Neuronal stem cell (in vitro differentiated cells): Measurements from ENCODE around the gene ST7.

Experiments used
- DNase-seq: peaks from one replicate; pipeline ENCODE4 v3.0.0-alpha.2; 2013; ENCODE audit warnings: low spot score
- H2AFZ ChIP-seq: one replicate; pipeline ENCODE4 v1.6.1; 2013; ENCODE audit warnings: mild to moderate bottlenecking, low read length, inconsistent platforms
- H2AK5ac ChIP-seq: 2 replicates; pipeline ENCODE4 v1.6.1; 2013; ENCODE audit warnings: low read depth, mild to moderate bottlenecking, inconsistent platforms, low read length, moderate library complexity, mixed read lengths
- H2BK120ac ChIP-seq: 2 replicates; pipeline ENCODE4 v1.6.1; 2013; ENCODE audit warnings: low read depth, mild to moderate bottlenecking, inconsistent platforms, low read length, moderate library complexity, mixed read lengths
- H2BK12ac ChIP-seq: one replicate; pipeline ENCODE4 v1.6.1; 2013; ENCODE audit warnings: low read length, inconsistent platforms
- H2BK15ac ChIP-seq: 2 replicates; pipeline ENCODE4 v1.6.1; 2013; ENCODE audit warnings: mild to moderate bottlenecking, low read length, inconsistent platforms, mixed read lengths
- H2BK5ac ChIP-seq: one replicate; pipeline ENCODE4 v1.6.1; 2013; ENCODE audit warnings: inconsistent platforms, mild to moderate bottlenecking, low read length, moderate library complexity
- H3K14ac ChIP-seq: one replicate; pipeline ENCODE4 v1.6.1; 2013; ENCODE audit warnings: low read length, inconsistent platforms
- H3K18ac ChIP-seq: 2 replicates; pipeline ENCODE4 v1.6.1; 2013; ENCODE audit warnings: low read length, inconsistent platforms
- H3K23ac ChIP-seq: 2 replicates; pipeline ENCODE4 v1.6.1; 2013; ENCODE audit warnings: low read depth, mild to moderate bottlenecking, mixed read lengths, low read length, inconsistent platforms; ENCODE audit not compliant: poor library complexity
- H3K27ac ChIP-seq: replicated peaks from 3 replicates; pipeline ENCODE4 v1.5.1; 2013; ENCODE audit warnings: low read length, inconsistent platforms
- H3K27me3 ChIP-seq, 3 experiments: 2 replicates each; pipeline ENCODE4 v1.6.1; 2013; ENCODE audit warnings: low read length in 3 of 3, mild to moderate bottlenecking in 2 of 3, inconsistent platforms in 1 of 3, low read depth in 1 of 3, mixed read lengths in 1 of 3, moderate library complexity in 1 of 3; ENCODE audit not compliant: control insufficient read depth in 3 of 3, insufficient read depth in 3 of 3
- H3K36me3 ChIP-seq, 2 donors: replicated peaks in 1 of 2; 2 replicates each; pipeline ENCODE4 v1.6.1; 2013; ENCODE audit warnings: low read length in 2 of 2; ENCODE audit not compliant: control insufficient read depth in 2 of 2, insufficient read depth in 2 of 2
- H3K4ac ChIP-seq: 2 replicates; pipeline ENCODE4 v1.6.1; 2013; ENCODE audit warnings: inconsistent platforms, mild to moderate bottlenecking, low read length, moderate library complexity
- H3K4me1 ChIP-seq, 2 donors: 1 replicate in 1 of 2; 2 replicates in 1 of 2; pipeline ENCODE4 v1.6.1; 2013; ENCODE audit warnings: low read length in 2 of 2, low read depth in 1 of 2; ENCODE audit not compliant: control insufficient read depth in 2 of 2, insufficient read depth in 1 of 2
- H3K4me2 ChIP-seq: one replicate; pipeline ENCODE4 v1.6.1; 2013; ENCODE audit warnings: mild to moderate bottlenecking, low read length, inconsistent platforms; ENCODE audit not compliant: insufficient read depth, poor library complexity, severe bottlenecking
- H3K4me3 ChIP-seq, 2 donors: 2 replicates each; pipeline ENCODE4 v1.5.1; 2013; ENCODE audit warnings: low read length in 2 of 2, mild to moderate bottlenecking in 2 of 2, inconsistent platforms in 1 of 2, moderate library complexity in 1 of 2
- H3K79me1 ChIP-seq: one replicate; pipeline ENCODE4 v1.6.1; 2013; ENCODE audit warnings: low read depth, mild to moderate bottlenecking, inconsistent platforms, low read length, moderate library complexity
- H3K9ac ChIP-seq: one replicate; pipeline ENCODE4 v1.6.1; 2013; ENCODE audit warnings: mild to moderate bottlenecking, low read depth, low read length, inconsistent platforms; ENCODE audit not compliant: poor library complexity
- H3K9me3 ChIP-seq, 2 donors: replicated peaks in 1 of 2; 2 replicates each; pipeline versions ENCODE3 to v1.6.1; 2013; ENCODE audit warnings: low read length in 2 of 2, mild to moderate bottlenecking in 2 of 2, inconsistent platforms in 1 of 2, low read depth in 1 of 2, mixed read lengths in 1 of 2, moderate library complexity in 1 of 2; ENCODE audit not compliant: control insufficient read depth in 2 of 2, insufficient read depth in 1 of 2
- H4K8ac ChIP-seq: one replicate; pipeline ENCODE4 v1.6.1; 2013; ENCODE audit warnings: low read depth, mild to moderate bottlenecking, inconsistent platforms, low read length, moderate library complexity
- H4K91ac ChIP-seq: one replicate; pipeline ENCODE4 v1.6.1; 2013; ENCODE audit warnings: low read length, low read depth, mild to moderate bottlenecking, inconsistent platforms; ENCODE audit not compliant: poor library complexity
- WGBS, 2 donors: extraction: QIAGEN DNeasy Blood & Tissue Kit; methylation state at CpG; one replicate each; pipeline ENCODE4 v1.1.7; 2013; ENCODE audit warnings: missing lambda C conversion rate in 2 of 2, mixed read lengths in 1 of 2; ENCODE audit not compliant: insufficient read length in 2 of 2, insufficient replicate concordance in 1 of 2; ENCODE audit errors: extremely low coverage in 2 of 2; 5-methylcytosine and 5-hydroxymethylcytosine counted together

The ST7 gene

DNA sequence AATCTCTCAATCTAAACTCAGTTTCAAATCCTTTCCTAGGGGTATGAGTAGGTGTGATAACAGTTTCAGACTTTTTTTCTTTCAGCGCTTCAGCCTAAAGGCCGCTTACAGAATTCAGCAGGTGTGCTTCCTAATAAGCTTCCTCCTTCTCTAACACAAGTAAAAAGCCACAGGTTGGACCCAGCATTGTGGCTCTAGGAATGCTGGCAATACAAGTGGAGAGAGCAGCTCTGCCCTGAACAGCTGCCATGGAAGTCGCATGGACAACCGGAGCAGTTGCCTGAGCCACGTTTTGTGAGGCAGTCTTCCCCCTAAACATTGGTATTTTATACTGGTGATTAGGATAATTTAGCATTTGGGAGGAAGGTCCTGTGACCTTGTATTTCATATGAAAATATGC, 83.5 kb downstream of the ST7 start:
- Histone ChIP-seq H2BK120ac (no peak overlapping the region), H3K4me1 (peaks cover 0 to 7% of the 10 kb centered on the region in 2 donors), H2AK5ac (no peak overlapping the region), H2BK5ac (no peak overlapping the region), H2AFZ (no peak overlapping the region), H4K8ac (no peak overlapping the region), H3K27ac (no peak overlapping the region), H3K27me3 (no peaks in the 10 kb centered on the region), H3K4me2 (no peak overlapping the region), H3K36me3 (no peaks in the 10 kb centered on the region), H2BK15ac (no peak overlapping the region), H3K18ac (no peak overlapping the region), H3K9me3 (peaks cover 0 to 2% of the 10 kb centered on the region in 2 donors), H3K4me3 (no peak overlapping the region), H3K23ac (no peak overlapping the region), H3K9ac (no peak overlapping the region), H3K4ac (no peak overlapping the region), H3K79me1 (no peaks in the 10 kb centered on the region), H2BK12ac (no peak overlapping the region), H4K91ac (no peak overlapping the region), H3K14ac (no peak overlapping the region)
- DNase-seq, result no peak
- no CpG with 5 or more reads among the region's 5 CpGs for WGBS, 2 donors

DNA sequence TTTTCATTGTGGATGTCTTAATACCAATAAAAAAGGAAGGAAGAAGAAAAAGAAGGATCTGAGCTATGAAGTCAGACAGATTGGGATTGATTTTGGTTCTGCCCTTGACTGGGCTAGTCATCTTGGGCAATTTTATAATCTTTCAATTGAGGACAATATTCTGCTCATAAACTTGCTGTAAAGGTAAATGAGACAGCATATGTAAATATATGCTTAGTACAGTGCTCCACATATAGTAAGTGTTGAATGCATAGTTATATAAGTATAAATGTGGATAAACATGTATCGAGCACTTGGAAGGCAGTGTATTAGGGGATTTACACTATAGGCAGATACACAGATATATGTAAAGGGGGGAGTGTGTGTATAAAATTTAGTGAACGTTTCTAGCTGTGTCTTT, 85.1 kb downstream of the ST7 start:
- H3K27me3 ChIP-seq, result no peaks in the 10 kb centered on the region
- DNase-seq, result no peak
- H2BK12ac ChIP-seq, result no peak overlapping the region
- no peak overlapping the region for H4K91ac ChIP-seq
- H3K4ac ChIP-seq, result no peak overlapping the region
- WGBS, 2 donors, result no CpG with 5 or more reads among the region's 2 CpGs
- peaks cover 0 to 3% of the 10 kb centered on the region in 2 donors for H3K9me3 ChIP-seq
- H4K8ac ChIP-seq, result no peak overlapping the region
- peaks cover 0 to 7% of the 10 kb centered on the region in 2 donors for H3K4me1 ChIP-seq
- H3K36me3 ChIP-seq, result no peaks in the 10 kb centered on the region
- H2BK15ac ChIP-seq, result no peak overlapping the region
- no peak overlapping the region for H3K18ac ChIP-seq
- H2AFZ ChIP-seq, result no peak overlapping the region
- H2BK5ac ChIP-seq, result no peak overlapping the region
- H3K4me3 ChIP-seq, result no peak overlapping the region
- no peak overlapping the region for H3K4me2 ChIP-seq
- no peak overlapping the region for H2BK120ac ChIP-seq
- H2AK5ac ChIP-seq, result no peak overlapping the region
- no peak overlapping the region for H3K27ac ChIP-seq
- no peaks in the 10 kb centered on the region for H3K79me1 ChIP-seq
- no peak overlapping the region for H3K9ac ChIP-seq
- H3K23ac ChIP-seq, result no peak overlapping the region
- H3K14ac ChIP-seq, result no peak overlapping the region

DNA sequence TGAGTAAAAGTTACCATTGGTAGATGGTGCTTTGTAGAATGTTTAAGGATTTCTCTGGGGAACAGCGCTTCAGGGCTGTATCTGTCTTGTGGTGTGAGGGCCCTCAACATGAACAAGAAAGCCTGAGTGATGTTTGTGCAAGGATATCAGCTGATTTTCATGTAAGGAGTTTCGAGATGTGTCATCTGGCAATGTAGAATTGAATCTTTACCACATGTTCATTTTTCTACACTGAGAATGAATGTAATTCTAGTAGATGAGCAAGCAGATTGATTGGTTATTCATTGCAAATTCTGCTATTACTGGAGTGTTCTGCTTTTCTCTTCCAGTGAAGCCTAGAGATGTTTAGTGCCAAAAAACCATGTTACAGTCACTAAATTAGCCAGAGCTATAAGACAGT, 87.7 kb downstream of the ST7 start:
- Histone ChIP-seq H3K79me1 (no peaks in the 10 kb centered on the region), H2AK5ac (no peak overlapping the region), H2BK120ac (no peak overlapping the region), H2BK15ac (no peak overlapping the region), H3K36me3 (no peaks in the 10 kb centered on the region), H3K27ac (no peak overlapping the region), H3K23ac (no peak overlapping the region), H3K9ac (no peak overlapping the region), H3K4me3 (no peak overlapping the region), H3K27me3 (no peaks in the 10 kb centered on the region), H2BK12ac (no peak overlapping the region), H3K4ac (no peak overlapping the region), H3K4me2 (no peak overlapping the region), H2AFZ (no peak overlapping the region), H3K4me1 (no peaks in the 10 kb centered on the region), H3K18ac (no peak overlapping the region), H3K9me3 (peaks cover 0 to 3% of the 10 kb centered on the region in 2 donors), H4K91ac (no peak overlapping the region), H3K14ac (no peak overlapping the region), H2BK5ac (no peak overlapping the region), H4K8ac (no peak overlapping the region)
- DNase-seq, result no peak
- WGBS, 2 donors, result no CpG with 5 or more reads among the region's 2 CpGs

DNA sequence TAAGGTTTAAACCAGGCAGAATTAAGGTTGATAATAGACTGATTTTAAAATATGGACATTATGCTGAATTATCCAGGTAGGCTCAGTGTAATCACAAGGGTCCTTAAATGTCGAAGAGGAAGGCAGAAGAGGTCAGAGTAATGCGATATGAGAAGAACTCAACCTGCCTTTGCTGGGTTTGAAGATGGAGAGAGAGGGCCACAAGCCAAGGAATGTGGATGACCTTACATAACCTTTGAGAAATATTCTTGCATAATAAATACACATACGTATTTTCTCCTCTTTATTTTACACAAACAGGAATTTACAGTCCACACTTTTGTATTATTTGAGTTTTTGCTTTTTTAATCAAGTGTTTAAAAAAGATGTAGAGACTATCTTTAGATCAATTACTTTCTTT, 88.5 kb downstream of the ST7 start:
- H3K18ac ChIP-seq, result no peak overlapping the region
- H3K9me3 ChIP-seq, result peaks cover 0 to 3% of the 10 kb centered on the region in 2 donors
- no peak overlapping the region for H2AK5ac ChIP-seq
- no peaks in the 10 kb centered on the region for H3K36me3 ChIP-seq
- H2AFZ ChIP-seq, result no peak overlapping the region
- no peak overlapping the region for H2BK15ac ChIP-seq
- H3K4me3 ChIP-seq, result no peak overlapping the region
- no peak for DNase-seq
- no peak overlapping the region for H3K27ac ChIP-seq
- H3K9ac ChIP-seq, result no peak overlapping the region
- no peak overlapping the region for H2BK120ac ChIP-seq
- H3K4me1 ChIP-seq, result no peaks in the 10 kb centered on the region
- no peaks in the 10 kb centered on the region for H3K79me1 ChIP-seq
- no peak overlapping the region for H2BK5ac ChIP-seq
- no peaks in the 10 kb centered on the region for H3K27me3 ChIP-seq
- no peak overlapping the region for H3K4me2 ChIP-seq
- no peak overlapping the region for H3K4ac ChIP-seq
- no peak overlapping the region for H4K8ac ChIP-seq
- no peak overlapping the region for H3K23ac ChIP-seq
- no peak overlapping the region for H4K91ac ChIP-seq
- no peak overlapping the region for H2BK12ac ChIP-seq
- H3K14ac ChIP-seq, result no peak overlapping the region
- no CpG with 5 or more reads among the region's 3 CpGs for WGBS, 2 donors
